Body of pancreas (tissue), 4 donors: ENCODE measurements around the gene RBMS3.

Experiments
- POLR2A ChIP-seq, 3 donors: fragments of 450-650 bp; IDR thresholded peaks; one replicate each; pipeline ENCODE4 v1.6.1; 2016; ENCODE audit warnings: antibody characterized with exemption in 3 of 3, mild to moderate bottlenecking in 2 of 3
- TF ChIP-seq, protein P1 (sequence below), 7 experiments: fragments of 450-650 bp in 4 of 7; fragments of 200-600 bp in 3 of 7; sonication (generic) in 3 of 7; IDR thresholded peaks; one replicate each; pipeline ENCODE4 v1.5.1; 2016 to 2019; ENCODE audit warnings: antibody characterized with exemption in 7 of 7

DNA sequence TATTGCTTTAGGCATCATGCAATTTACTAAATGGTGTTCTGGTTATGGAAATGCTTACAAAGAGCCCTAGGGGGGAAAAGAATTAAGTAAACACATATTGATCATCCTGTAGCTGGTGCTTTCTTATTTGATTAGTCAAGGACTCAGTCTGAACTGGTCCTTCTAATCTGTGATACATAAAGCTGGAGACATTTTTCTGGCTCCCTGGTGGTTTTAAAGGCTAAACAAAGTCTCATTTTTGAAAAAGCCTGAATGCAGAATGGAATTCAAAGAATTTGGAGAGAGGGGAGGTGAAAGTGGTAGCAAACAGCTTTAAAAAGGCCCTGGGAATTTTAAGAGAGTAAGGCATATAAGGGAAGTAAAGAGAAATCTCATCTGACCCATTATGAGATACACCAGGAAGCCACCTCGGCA, 149.7 kb downstream of the RBMS3 start:
- TF ChIP-seq, protein P1, sequence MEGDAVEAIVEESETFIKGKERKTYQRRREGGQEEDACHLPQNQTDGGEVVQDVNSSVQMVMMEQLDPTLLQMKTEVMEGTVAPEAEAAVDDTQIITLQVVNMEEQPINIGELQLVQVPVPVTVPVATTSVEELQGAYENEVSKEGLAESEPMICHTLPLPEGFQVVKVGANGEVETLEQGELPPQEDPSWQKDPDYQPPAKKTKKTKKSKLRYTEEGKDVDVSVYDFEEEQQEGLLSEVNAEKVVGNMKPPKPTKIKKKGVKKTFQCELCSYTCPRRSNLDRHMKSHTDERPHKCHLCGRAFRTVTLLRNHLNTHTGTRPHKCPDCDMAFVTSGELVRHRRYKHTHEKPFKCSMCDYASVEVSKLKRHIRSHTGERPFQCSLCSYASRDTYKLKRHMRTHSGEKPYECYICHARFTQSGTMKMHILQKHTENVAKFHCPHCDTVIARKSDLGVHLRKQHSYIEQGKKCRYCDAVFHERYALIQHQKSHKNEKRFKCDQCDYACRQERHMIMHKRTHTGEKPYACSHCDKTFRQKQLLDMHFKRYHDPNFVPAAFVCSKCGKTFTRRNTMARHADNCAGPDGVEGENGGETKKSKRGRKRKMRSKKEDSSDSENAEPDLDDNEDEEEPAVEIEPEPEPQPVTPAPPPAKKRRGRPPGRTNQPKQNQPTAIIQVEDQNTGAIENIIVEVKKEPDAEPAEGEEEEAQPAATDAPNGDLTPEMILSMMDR (IDR thresholded peaks at IDR 0.05), result no peak
- no peak for TF ChIP-seq POLR2A (IDR thresholded peaks at IDR 0.05)
